CD4-positive, alpha-beta T cell treated with Interleukin-2 at 100 ng/mL for 4 hours (primary cell): ENCODE measurements around the gene SLC23A2.
"Not testable (repeated sequence)": the region's sequence is repeated elsewhere in the genome, so short reads cannot be mapped to it uniquely, and the experiment has no call there.

Experiments used
- DNase-seq: peaks from one replicate; pipeline ENCODE4 v3.0.0-alpha.2; 2020; ENCODE audit warnings: low spot score

Gene SLC23A2

GRCh38 chr20:4902788-4903187, 98.5 kb downstream of the SLC23A2 start:
- DNase-seq: no peak

GRCh38 chr20:4901031-4901818, 100.1 kb downstream of the SLC23A2 start:
- DNase-seq: no peak

GRCh38 chr20:4898282-4899244, 102.7 kb downstream of the SLC23A2 start:
- DNase-seq: no peak

GRCh38 chr20:4897600-4897999, 103.7 kb downstream of the SLC23A2 start:
- no peak for DNase-seq

GRCh38 chr20:4896971-4897497, 104.3 kb downstream of the SLC23A2 start:
- peak; percentile 5 for DNase-seq

GRCh38 chr20:4896119-4896702, 105.1 kb downstream of the SLC23A2 start:
- DNase-seq: no peak

GRCh38 chr20:4894981-4895381, 106.3 kb downstream of the SLC23A2 start:
- DNase-seq: no peak

- DNase-seq: no peak
Measured at GRCh38 chr20:4894409-4894808, 106.9 kb downstream of the SLC23A2 start.

- DNase-seq: no peak
Measured at GRCh38 chr20:4893709-4894108, 107.6 kb downstream of the SLC23A2 start.

- no peak for DNase-seq
Measured at GRCh38 chr20:4891997-4892396, 109.3 kb downstream of the SLC23A2 start.

- no peak for DNase-seq
Measured at GRCh38 chr20:4891190-4891763, 110.0 kb downstream of the SLC23A2 start.

GRCh38 chr20:4889446-4889845, 111.9 kb downstream of the SLC23A2 start:
- DNase-seq: no peak

GRCh38 chr20:4887586-4887985, 113.7 kb downstream of the SLC23A2 start:
- DNase-seq: no peak

- DNase-seq: no peak
Measured at GRCh38 chr20:4886771-4887527, 114.4 kb downstream of the SLC23A2 start.

- DNase-seq: no peak
Measured at GRCh38 chr20:4885877-4886276, 115.4 kb downstream of the SLC23A2 start.

- no peak for DNase-seq
Measured at GRCh38 chr20:4883546-4883945, 117.8 kb downstream of the SLC23A2 start.

- DNase-seq: no peak
Measured at GRCh38 chr20:4883051-4883450, 118.3 kb downstream of the SLC23A2 start.

- DNase-seq: no peak
Measured at GRCh38 chr20:4881006-4881730, 120.1 kb downstream of the SLC23A2 start.

- no peak for DNase-seq
Measured at GRCh38 chr20:4880051-4880450, 121.3 kb downstream of the SLC23A2 start.

GRCh38 chr20:4878099-4878498, 123.2 kb downstream of the SLC23A2 start:
- not testable (repeated sequence) for DNase-seq

GRCh38 chr20:4876731-4877130, 124.6 kb downstream of the SLC23A2 start:
- DNase-seq: no peak
